OCI-LY7 (cell line): ENCODE data around the gene GPR84. TPM values are rescaled to one million over a fixed set of nuclear protein-coding genes. Genes with fewer than 3 reads are reported as not detected.

Experiments
- BruUV-seq: library from RNA; stranded (reverse); fragments of 400-500 nt; replicated peaks from 2 replicates; lab custom pipeline; 2021; lab: Mats Ljungman, UMichigan
- CTCF ChIA-PET: fragments of 300-600 bp; sonication (Branson Sonifier 250); formaldehyde crosslinking; loops from one replicate; lab custom pipeline; 2022; ENCODE audit warnings: antibody characterized with exemption; ENCODE audit not compliant: unreplicated experiment; lab: Charles Lee
- POLR2A ChIA-PET: fragments of 300-600 bp; sonication (Branson Sonifier 250); formaldehyde crosslinking; loops from one replicate; lab custom pipeline; 2022; ENCODE audit warnings: antibody characterized with exemption; lab: Charles Lee
- DNase-seq: peaks from one replicate; pipeline ENCODE4 v3.0.0-alpha.2; 2015; ENCODE audit warnings: low spot score
- H2AFZ ChIP-seq: fragments of 200-600 bp; sonication (generic), shearing (Covaris generic); 2 replicates; pipeline ENCODE4 v1.6.1; 2014; ENCODE audit warnings: mild to moderate bottlenecking, antibody characterized with exemption, low read length, moderate library complexity
- H3K27ac ChIP-seq: fragments of 200-600 bp; sonication (generic); 2 replicates; pipeline ENCODE4 v1.5.1; 2014; ENCODE audit warnings: mixed run types, low read depth, mild to moderate bottlenecking, moderate library complexity, low read length, inconsistent platforms; ENCODE audit not compliant: poor library complexity, severe bottlenecking
- H3K36me3 ChIP-seq: fragments of 200-600 bp; sonication (generic); 2 replicates; pipeline ENCODE4 v1.6.1; 2014; ENCODE audit warnings: mild to moderate bottlenecking, antibody characterized with exemption, low read length, moderate library complexity, mixed read lengths; ENCODE audit not compliant: insufficient read depth
- H3K4me1 ChIP-seq: fragments of 200-600 bp; sonication (generic); 2 replicates; pipeline ENCODE4 v1.5.1; 2014; ENCODE audit warnings: mild to moderate bottlenecking, low read length; ENCODE audit not compliant: insufficient read depth, poor library complexity, severe bottlenecking
- H3K4me2 ChIP-seq: fragments of 200-600 bp; sonication (generic); 2 replicates; pipeline ENCODE4 v1.6.1; 2014; ENCODE audit warnings: mild to moderate bottlenecking, low read length
- H3K4me3 ChIP-seq: fragments of 200-600 bp; sonication (generic); 2 replicates; pipeline ENCODE4 v1.5.1; 2014; ENCODE audit warnings: mild to moderate bottlenecking, low read depth, low read length; ENCODE audit not compliant: poor library complexity, severe bottlenecking
- H3K79me2 ChIP-seq: fragments of 200-600 bp; sonication (generic); 2 replicates; pipeline ENCODE4 v1.6.1; 2016; ENCODE audit warnings: low read depth, mild to moderate bottlenecking, low read length, moderate library complexity, mixed read lengths; ENCODE audit not compliant: insufficient read depth
- H3K9me2 ChIP-seq: fragments of 200-600 bp; sonication (generic); 2 replicates; pipeline ENCODE4 v1.6.1; 2016; ENCODE audit warnings: mild to moderate bottlenecking, low read length, mixed read lengths; ENCODE audit not compliant: insufficient read depth
- H3K9me3 ChIP-seq: fragments of 200-600 bp; sonication (generic); 2 replicates; pipeline ENCODE4 v1.6.1; 2014; ENCODE audit warnings: mild to moderate bottlenecking, mixed run types, low read length, mixed read lengths
- H4K20me1 ChIP-seq: fragments of 200-600 bp; sonication (generic); 2 replicates; pipeline ENCODE4 v1.6.1; 2014; ENCODE audit warnings: mild to moderate bottlenecking, antibody characterized with exemption, low read length, moderate library complexity, mixed read lengths; ENCODE audit not compliant: insufficient read depth
- CTCF ChIP-seq: fragments of 200-600 bp; sonication (generic); conservative IDR thresholded peaks from 2 replicates; pipeline ENCODE4 v1.5.1; 2014; ENCODE audit warnings: mild to moderate bottlenecking, antibody characterized with exemption, low read length, moderate library complexity, mixed read lengths
- EZH2phosphoT487 ChIP-seq: fragments of 200-600 bp; sonication (generic); IDR thresholded peaks from 2 replicates; pipeline ENCODE4 v1.6.1; 2018; ENCODE audit warnings: low read depth, borderline replicate concordance, mild to moderate bottlenecking, mixed run types, antibody characterized with exemption, low read length, moderate library complexity, mixed read lengths
- intact Hi-C: fragments of 100-400 bp; cut with micrococcal nuclease; formaldehyde crosslinking; loops from one replicate; pipeline ENCODE4 v1.10.0; 2022; ENCODE audit not compliant: unreplicated experiment
- microRNA-seq: library from miRNA; unstranded; fragments of <30 nt; microRNA quantifications from one replicate; pipeline ENCODE4 v1.2.0, GENCODE V29; 2022; ENCODE audit warnings: borderline replicate concordance
- small RNA-seq: library from RNA; depleted of rRNA; stranded (forward); fragments of <200 nt; gene quantifications from one replicate; pipeline ENCODE3, GENCODE V24; 2014
- total RNA-seq, 2 experiments: library from RNA; depleted of rRNA in 1 of 2; stranded (reverse); fragments of >200 nt in 1 of 2; shearing (Covaris generic) in 1 of 2; gene quantifications; 2 replicates each; pipeline ENCODE4 v1.2.3, GENCODE V29; 2014 to 2022

GPR84 gene
- total RNA-seq, 2 experiments from 2014 or later: 0.30 TPM; not detected in 1

GRCh38 chr12:54324617-54325441, 39.5 kb downstream of the GPR84 start, which contains the start of gene COPZ1:
COPZ1 (plus strand) TSS chr12:54325131; CDS start chr12:54325164, 33 bp downstream.
- intact Hi-C loops: loop anchor here (1.0 to 2.0 kb wide), 3 partner anchors 30 to 45 kb away; partner anchors contain the start of genes CBX5 and HNRNPA1
- H2AFZ ChIP-seq: peak within 1 kb of the TSS; percentile 98
- POLR2A ChIA-PET: interaction anchor here (0.5 to 2.2 kb wide), 11 partner anchors 8 to 270 kb away, joined by 3 to 15 read pairs (median 4); partner anchors contain the start of gene HNRNPA1
- H3K4me2 ChIP-seq: peak within 1 kb of the TSS; percentile 69
- H3K9me2 ChIP-seq: no peaks in the 10 kb centered on the region
- H4K20me1 ChIP-seq: no peaks in the 10 kb centered on the region
- peak within 1 kb of the TSS; percentile 72 for H3K4me3 ChIP-seq
- no peaks in the 10 kb centered on the region for H3K9me3 ChIP-seq
- peaks cover 14% of the 10 kb centered on the region for H3K79me2 ChIP-seq
- peak; percentile 99 for DNase-seq
- BruUV-seq: no TSS peak
- H3K36me3 ChIP-seq: no peaks in the 10 kb centered on the region
- TF ChIP-seq CTCF: peak; percentile 94
- TF ChIP-seq EZH2phosphoT487: no peak
- peak within 1 kb of the TSS; percentile 1 for H3K27ac ChIP-seq
- H3K4me1 ChIP-seq: peaks cover 5% of the 10 kb centered on the region
- CTCF ChIA-PET: interaction anchor here (0.6 to 1.9 kb wide), 14 partner anchors 13 to 699 kb away, joined by 3 to 6 read pairs (median 4); partner anchors contain the start of genes CBX5 and ZNF385A

GRCh38 chr12:54321363-54321762, 42.9 kb downstream of the GPR84 start:
- Histone ChIP-seq H3K9me2 (no peaks in the 10 kb centered on the region), H3K79me2 (peaks cover 10% of the 10 kb centered on the region), H4K20me1 (no peaks in the 10 kb centered on the region), H3K36me3 (no peaks in the 10 kb centered on the region), H3K4me2 (no peak overlapping the region), H3K4me3 (no peak overlapping the region), H3K9me3 (no peaks in the 10 kb centered on the region), H3K27ac (no peak overlapping the region), H3K4me1 (peaks cover 5% of the 10 kb centered on the region), H2AFZ (no peak overlapping the region)
- no TSS peak for BruUV-seq
- CTCF ChIA-PET: interaction anchor here (0.8 kb wide), 1 partner anchor 58 kb away, joined by 4 read pairs; no protein-coding TSS in a partner anchor
- intact Hi-C loops: no loop called here
- POLR2A ChIA-PET: interaction anchor here (1.3 kb wide), 1 partner anchor 36 kb away, joined by 4 read pairs; no protein-coding TSS in a partner anchor
- no peak for DNase-seq
- TF ChIP-seq EZH2phosphoT487 (no peak), CTCF (no peak)

Small RNA genes lying within 50 kb of the gene (microRNA-seq; reads per million reads assigned to microRNA genes)
- 155 reads per million, percentile 64 among the genes with 10 or more reads in this experiment for gene MIR148B

Small RNA genes lying within 50 kb of the gene (small RNA-seq; reads per million reads assigned to genes)
- 0.52 reads per million, percentile 7 among the genes with 10 or more reads in this experiment for gene MIR148B
- not detected for gene RN7SL744P
- gene RNU6-950P: not detected

Other genes with a start within 250 kb of the GPR84 start
- 28.2 and 42.5 TPM in 2 replicates for gene SMUG1, start 175.5 kb downstream of the GPR84 start, total RNA-seq (2014; rRNA removed; shearing (Covaris generic))
- 36.0 and 37.9 TPM in 2 replicates for gene SMUG1, start 175.5 kb downstream of the GPR84 start, total RNA-seq (2022)
- gene CBX5, start 84.4 kb downstream of the GPR84 start, total RNA-seq (2014; rRNA removed; shearing (Covaris generic)): 97.8 and 115 TPM in 2 replicates
- gene CBX5, start 84.4 kb downstream of the GPR84 start, total RNA-seq (2022): 299 and 321 TPM in 2 replicates
- gene HNRNPA1, start 83.8 kb downstream of the GPR84 start, total RNA-seq (2014; rRNA removed; shearing (Covaris generic)): 713 and 899 TPM in 2 replicates
- gene HNRNPA1, start 83.8 kb downstream of the GPR84 start, total RNA-seq (2022): 2,128 and 2,331 TPM in 2 replicates
- not detected in 2 replicates for gene NFE2, start 63.5 kb downstream of the GPR84 start, total RNA-seq (2014; rRNA removed; shearing (Covaris generic))
- not detected in 2 replicates for gene NFE2, start 63.5 kb downstream of the GPR84 start, total RNA-seq (2022)
- gene COPZ1, start 39.4 kb downstream of the GPR84 start, total RNA-seq (2014; rRNA removed; shearing (Covaris generic)): 77.5 and 86.0 TPM in 2 replicates
- gene COPZ1, start 39.4 kb downstream of the GPR84 start, total RNA-seq (2022): 114 and 121 TPM in 2 replicates
- 0.18 and 0.32 TPM in 2 replicates for gene ZNF385A, start 20.2 kb upstream of the GPR84 start, total RNA-seq (2014; rRNA removed; shearing (Covaris generic))
- gene ZNF385A, start 20.2 kb upstream of the GPR84 start, total RNA-seq (2022): 2.6 and 2.9 TPM in 2 replicates
- gene ITGA5, start 54.8 kb upstream of the GPR84 start, total RNA-seq (2014; rRNA removed; shearing (Covaris generic)): 0.06 and 1.0 TPM in 2 replicates
- gene ITGA5, start 54.8 kb upstream of the GPR84 start, total RNA-seq (2022): 0.34 and 0.76 TPM in 2 replicates
- 74.8 and 76.6 TPM in 2 replicates for gene GTSF1, start 109.1 kb upstream of the GPR84 start, total RNA-seq (2014; rRNA removed; shearing (Covaris generic))
- gene GTSF1, start 109.1 kb upstream of the GPR84 start, total RNA-seq (2022): 93.0 and 103 TPM in 2 replicates
- 60.2 and 68.1 TPM in 2 replicates for gene NCKAP1L, start 133.3 kb upstream of the GPR84 start, total RNA-seq (2014; rRNA removed; shearing (Covaris generic))
- gene NCKAP1L, start 133.3 kb upstream of the GPR84 start, total RNA-seq (2022): 112 and 136 TPM in 2 replicates
- 7.1 and 9.7 TPM in 2 replicates for gene PDE1B, start 185.1 kb upstream of the GPR84 start, total RNA-seq (2014; rRNA removed; shearing (Covaris generic))
- 14.9 and 17.4 TPM in 2 replicates for gene PDE1B, start 185.1 kb upstream of the GPR84 start, total RNA-seq (2022)
- not detected in 2 replicates for gene PPP1R1A, start 224.2 kb upstream of the GPR84 start, total RNA-seq (2014; rRNA removed; shearing (Covaris generic))
- not detected in 2 replicates for gene PPP1R1A, start 224.2 kb upstream of the GPR84 start, total RNA-seq (2022)